Keratinocyte (primary cell): ENCODE measurements around the gene CCDC7. TPM values are rescaled to one million over a fixed set of nuclear protein-coding genes. Genes with fewer than 3 reads are reported as not detected.
A peak's percentile ranks its signal among the peaks of the same experiment; 100 is the strongest.
"Not testable (repeated sequence)": the region's sequence is repeated elsewhere in the genome, so short reads cannot be mapped to it uniquely, and the experiment has no call there.

Experiments used
- DNase-seq: peaks from one replicate; pipeline ENCODE4 v3.0.0-alpha.2; 2011; ENCODE audit warnings: low read depth, missing footprints, low spot score
- FAIRE-seq: peaks from 2 replicates; lab custom pipeline; 2011; peaks lifted over from hg19 to GRCh38; lab: Jason Lieb, UNC
- H2AFZ ChIP-seq: 2 replicates; pipeline ENCODE4 v1.6.0; 2012; ENCODE audit warnings: low read length, control low read depth, inconsistent platforms; ENCODE audit not compliant: control insufficient read depth
- H3K27ac ChIP-seq: 2 replicates; pipeline ENCODE4 v1.5.1; 2011; ENCODE audit warnings: low read length; ENCODE audit not compliant: control insufficient read depth, insufficient read depth
- H3K27me3 ChIP-seq: 3 replicates; pipeline ENCODE4 v1.6.0; 2011; ENCODE audit warnings: low read length; ENCODE audit not compliant: control insufficient read depth, insufficient read depth; ENCODE audit errors: extremely low read depth
- H3K36me3 ChIP-seq, 2 experiments: 2 replicates in 1 of 2; 3 replicates in 1 of 2; pipeline ENCODE4 v1.5.1; 2011; ENCODE audit warnings: low read length in 2 of 2, mild to moderate bottlenecking in 1 of 2; ENCODE audit not compliant: control insufficient read depth in 2 of 2, insufficient read depth in 2 of 2; ENCODE audit errors: extremely low read depth in 1 of 2
- H3K4me1 ChIP-seq: 3 replicates; pipeline ENCODE4 v1.5.1; 2011; ENCODE audit warnings: low read length; ENCODE audit not compliant: control insufficient read depth, insufficient read depth; ENCODE audit errors: extremely low read depth
- H3K4me2 ChIP-seq: 3 replicates; pipeline ENCODE4 v1.6.0; 2011; ENCODE audit warnings: low read depth, low read length; ENCODE audit not compliant: control insufficient read depth, insufficient read depth; ENCODE audit errors: extremely low read depth
- H3K4me3 ChIP-seq, 3 experiments: fragments of 200-600 bp in 1 of 3; sonication (generic) in 1 of 3; 2 replicates in 2 of 3; 3 replicates in 1 of 3; pipeline ENCODE4 v1.5.1; 2011 to 2016; ENCODE audit warnings: low read length in 3 of 3, mild to moderate bottlenecking in 3 of 3, control low read depth in 2 of 3, inconsistent platforms in 1 of 3, low read depth in 1 of 3, mixed read lengths in 1 of 3, mixed run types in 1 of 3, moderate library complexity in 1 of 3; ENCODE audit not compliant: control insufficient read depth in 2 of 3, insufficient read depth in 2 of 3; ENCODE audit errors: extremely low read depth in 1 of 3
- H3K79me2 ChIP-seq: 2 replicates; pipeline ENCODE4 v1.6.0; 2012; ENCODE audit warnings: low read length; ENCODE audit not compliant: control insufficient read depth, insufficient read depth
- H3K9ac ChIP-seq: 3 replicates; pipeline ENCODE4 v1.6.0; 2011; ENCODE audit warnings: low read length; ENCODE audit not compliant: control insufficient read depth, insufficient read depth; ENCODE audit errors: extremely low read depth
- H3K9me1 ChIP-seq: 3 replicates; pipeline ENCODE4 v1.6.0; 2011; ENCODE audit warnings: low read length; ENCODE audit not compliant: control insufficient read depth, insufficient read depth; ENCODE audit errors: extremely low read depth
- H3K9me3 ChIP-seq: 2 replicates; pipeline ENCODE4 v1.5.1; 2012; ENCODE audit warnings: low read depth, low read length; ENCODE audit not compliant: control insufficient read depth
- H4K20me1 ChIP-seq: 3 replicates; pipeline ENCODE4 v1.6.0; 2011; ENCODE audit warnings: low read length; ENCODE audit not compliant: control insufficient read depth, insufficient read depth; ENCODE audit errors: extremely low read depth
- CTCF ChIP-seq, 3 experiments: IDR thresholded peaks in 1 of 3; conservative IDR thresholded peaks in 1 of 3; optimal IDR thresholded peaks in 1 of 3; 2 replicates in 2 of 3; 3 replicates in 1 of 3; pipeline versions ENCODE3 to v1.5.1; 2011; ENCODE audit warnings: low read length in 3 of 3, mild to moderate bottlenecking in 3 of 3, moderate library complexity in 2 of 3, control low read depth in 1 of 3, inconsistent platforms in 1 of 3; ENCODE audit not compliant: insufficient read depth in 2 of 3; ENCODE audit errors: extremely low read depth in 1 of 3
- EZH2 ChIP-seq: IDR thresholded peaks from one replicate; pipeline ENCODE4 v1.6.1; 2012; ENCODE audit warnings: inconsistent platforms, mild to moderate bottlenecking, low read length, moderate library complexity
- dilution Hi-C: fragments of 300-500 bp; cut with MboI; formaldehyde crosslinking; loops from one replicate; pipeline ENCODE4 v1.7.0; 2020; ENCODE audit warnings: low sequenced_read_pairs; ENCODE audit not compliant: extremely low pct_ligation_motif_present
- polyA plus RNA-seq, 5 experiments: library from polyadenylated mRNA; depleted of rRNA in 3 of 5; stranded (reverse) in 3 of 5; stranded (forward) in 1 of 5; unstranded in 1 of 5; fragments of >200 nt; gene quantifications; 1 replicate in 1 of 5; 2 replicates in 3 of 5; 3 replicates in 1 of 5; pipeline versions ENCODE4 v1.2.1 to v1.2.3, GENCODE V29; 2011 to 2012; ENCODE audit warnings: missing spikeins in 2 of 5, low read depth in 1 of 5, low replicate concordance in 1 of 5

Gene CCDC7
- polyA plus RNA-seq, 1 donor (not counting 4 experiments of a cell fraction or from before 2014, with no cell fraction given), result 1.1 TPM

- no peaks in the 10 kb centered on the region for H3K9me1 ChIP-seq
- no peak overlapping the region for H2AFZ ChIP-seq
- no peaks in the 10 kb centered on the region for H3K36me3 ChIP-seq
- no peaks in the 10 kb centered on the region for H3K9me3 ChIP-seq
- H3K4me2 ChIP-seq, result no peak overlapping the region
- DNase-seq, result no peak
- peaks cover 23% of the 10 kb centered on the region for H3K4me1 ChIP-seq
- TF ChIP-seq CTCF (optimal IDR thresholded peaks at IDR 0.05 in 1 of 3, IDR thresholded peaks at IDR 0.05 in 1 of 3, conservative IDR thresholded peaks at IDR 0.05 in 1 of 3; ENCODE audit: extremely low read depth in 1 of 3, insufficient read depth in 2 of 3, low read length in 3 of 3) (no peak), EZH2 (no peak)
- H4K20me1 ChIP-seq, result no peaks in the 10 kb centered on the region
- dilution Hi-C loops, result no loop called here
- peaks cover 4% of the 10 kb centered on the region for H3K27me3 ChIP-seq
- H3K4me3 ChIP-seq, result no peak overlapping the region
- peak; percentile 57 for FAIRE-seq
- no peaks in the 10 kb centered on the region for H3K79me2 ChIP-seq
- H3K9ac ChIP-seq, result no peak overlapping the region
- H3K27ac ChIP-seq, result no peak overlapping the region
Measured at GRCh38 chr10:32693441-32693979, 247.6 kb downstream of the CCDC7 start.

- H3K4me1 ChIP-seq, H4K20me1 ChIP-seq, H3K4me2 ChIP-seq, H3K9me3 ChIP-seq, DNase-seq, H3K27me3 ChIP-seq, H3K36me3 ChIP-seq, H3K27ac ChIP-seq, H3K79me2 ChIP-seq, H3K9me1 ChIP-seq, H3K9ac ChIP-seq, dilution Hi-C loops, H2AFZ ChIP-seq, H3K4me3 ChIP-seq, FAIRE-seq: not testable (repeated sequence)
Measured at GRCh38 chr10:32699683-32700082, 253.7 kb downstream of the CCDC7 start.

DNA sequence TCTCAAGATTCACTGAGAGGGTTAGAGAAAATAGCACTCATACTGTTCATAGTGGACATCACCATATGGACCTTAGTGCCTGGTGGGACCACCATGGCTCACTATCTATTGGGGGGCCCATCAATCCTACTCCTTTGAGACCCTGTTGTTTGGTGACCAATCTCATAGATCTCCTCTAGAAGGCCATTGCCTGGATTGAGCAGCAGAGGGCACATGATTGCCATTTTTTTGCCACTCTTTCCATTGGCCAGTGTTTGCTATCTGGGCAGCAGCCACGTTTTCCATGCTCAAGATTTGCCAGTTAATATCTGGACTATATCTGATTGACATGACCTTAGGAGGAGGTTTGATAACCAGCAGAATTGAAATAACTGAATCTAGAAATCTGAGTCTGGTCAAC, 267.6 kb downstream of the CCDC7 start:
- Histone ChIP-seq H3K27me3 (no peaks in the 10 kb centered on the region), H3K9me3 (no peaks in the 10 kb centered on the region), H3K9me1 (no peaks in the 10 kb centered on the region), H3K79me2 (no peaks in the 10 kb centered on the region), H3K27ac (no peak overlapping the region), H3K9ac (no peak overlapping the region), H3K4me1 (no peaks in the 10 kb centered on the region), H3K4me3 (no peak overlapping the region), H3K36me3 (no peaks in the 10 kb centered on the region), H4K20me1 (no peaks in the 10 kb centered on the region), H2AFZ (no peak overlapping the region), H3K4me2 (no peak overlapping the region)
- DNase-seq (no peak), FAIRE-seq (no peak)
- TF ChIP-seq CTCF (optimal IDR thresholded peaks at IDR 0.05 in 1 of 3, IDR thresholded peaks at IDR 0.05 in 1 of 3, conservative IDR thresholded peaks at IDR 0.05 in 1 of 3; ENCODE audit: extremely low read depth in 1 of 3, insufficient read depth in 2 of 3, low read length in 3 of 3) (peak; percentile 22 to 59 (median 31)), EZH2 (no peak)
- dilution Hi-C loops, result no loop called here
